ENCODE results near the gene IGFL1.
"Not testable (repeated sequence)": the region's sequence is repeated elsewhere in the genome, so short reads cannot be mapped to it uniquely, and the experiment has no call there.

Gene IGFL1

GRCh38 chr19:46210669-46211068 lies 18.9 kb upstream of the IGFL1 start:
- DNase-seq (ENCODE audit: insufficient read length, low spot score), result no peak
- TF ChIP-seq TAF1 (IDR thresholded peaks at IDR 0.05; ENCODE audit: low read depth, low read length) (no peak), POLR2AphosphoS5 (IDR thresholded peaks at IDR 0.05; ENCODE audit: low read depth, low read length) (no peak), PAX5 (IDR thresholded peaks at IDR 0.05; ENCODE audit: insufficient read depth, low read length, severe bottlenecking) (no peak), POLR2A (IDR thresholded peaks at IDR 0.05; ENCODE audit: low read depth, low read length) (no peak), SPI1 (IDR thresholded peaks at IDR 0.05; ENCODE audit: low read depth, low read length) (no peak), POU2F2 (IDR thresholded peaks at IDR 0.05; ENCODE audit: low read depth, low read length) (no peak)

DNA sequence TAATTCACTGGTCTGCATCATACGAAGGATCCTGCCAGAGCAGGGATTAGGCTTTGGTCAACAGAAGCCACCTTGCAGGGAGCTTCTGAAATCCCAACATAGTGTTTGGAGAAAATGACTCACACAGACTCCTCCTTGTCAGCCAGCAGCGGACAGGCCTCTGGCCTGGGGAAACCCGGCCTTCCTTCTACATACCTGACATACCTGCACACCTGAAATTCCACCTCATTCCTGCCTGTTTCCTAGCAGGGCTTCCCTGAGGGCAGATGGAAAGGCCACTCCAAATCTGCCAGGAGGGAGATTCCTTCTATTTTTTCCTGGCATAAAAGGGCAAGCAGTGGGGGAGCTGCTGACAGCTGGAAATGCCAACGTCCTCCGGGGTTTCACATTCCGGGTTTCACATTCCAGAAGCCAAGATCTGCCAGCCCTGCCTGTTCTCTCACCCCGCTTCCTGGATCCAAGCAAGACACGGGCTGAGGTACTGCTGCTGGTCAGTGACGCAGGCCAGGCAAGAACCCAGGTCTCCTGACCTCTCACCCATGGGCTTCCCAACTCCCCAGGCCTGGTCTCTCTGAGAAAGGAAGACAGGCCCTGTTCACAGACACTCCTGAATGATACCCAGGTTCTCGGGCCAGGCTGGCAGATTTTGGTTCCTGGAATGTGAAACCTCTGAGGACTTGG lies 18.2 kb upstream of the IGFL1 start:
- DNase-seq (ENCODE audit: insufficient read length, low spot score) (no peak), FAIRE-seq (no peak)
- TF ChIP-seq TAF1 (IDR thresholded peaks at IDR 0.05; ENCODE audit: low read depth, low read length) (no peak), POLR2A (IDR thresholded peaks at IDR 0.05; ENCODE audit: low read depth, low read length) (no peak), POU2F2 (IDR thresholded peaks at IDR 0.05; ENCODE audit: low read depth, low read length) (no peak), POLR2AphosphoS5 (IDR thresholded peaks at IDR 0.05; ENCODE audit: low read depth, low read length) (no peak), SPI1 (IDR thresholded peaks at IDR 0.05; ENCODE audit: low read depth, low read length) (no peak)

More at GRCh38 chr19:46210669-46211068, 18.9 kb upstream of the IGFL1 start:
- FAIRE-seq, result no peak

GRCh38 chr19:46212592-46212991 lies 16.9 kb upstream of the IGFL1 start:
- FAIRE-seq; DNase-seq (ENCODE audit: insufficient read length, low spot score): not testable (repeated sequence)

- FAIRE-seq, result no peak
- no peak for DNase-seq (ENCODE audit: insufficient read length, low spot score)
- TF ChIP-seq TAF1 (IDR thresholded peaks at IDR 0.05; ENCODE audit: low read depth, low read length), result no peak
- TF ChIP-seq SPI1 (IDR thresholded peaks at IDR 0.05; ENCODE audit: low read depth, low read length), result no peak
- no peak for TF ChIP-seq POLR2AphosphoS5 (IDR thresholded peaks at IDR 0.05; ENCODE audit: low read depth, low read length)
- TF ChIP-seq PAX5 (IDR thresholded peaks at IDR 0.05; ENCODE audit: insufficient read depth, low read length, severe bottlenecking), result no peak
- no peak for TF ChIP-seq POLR2A (IDR thresholded peaks at IDR 0.05; ENCODE audit: low read depth, low read length)
- TF ChIP-seq POU2F2 (IDR thresholded peaks at IDR 0.05; ENCODE audit: low read depth, low read length), result no peak
These were observed 16.4 kb upstream of the IGFL1 start for GRCh38 chr19:46213156-46213555.

DNA sequence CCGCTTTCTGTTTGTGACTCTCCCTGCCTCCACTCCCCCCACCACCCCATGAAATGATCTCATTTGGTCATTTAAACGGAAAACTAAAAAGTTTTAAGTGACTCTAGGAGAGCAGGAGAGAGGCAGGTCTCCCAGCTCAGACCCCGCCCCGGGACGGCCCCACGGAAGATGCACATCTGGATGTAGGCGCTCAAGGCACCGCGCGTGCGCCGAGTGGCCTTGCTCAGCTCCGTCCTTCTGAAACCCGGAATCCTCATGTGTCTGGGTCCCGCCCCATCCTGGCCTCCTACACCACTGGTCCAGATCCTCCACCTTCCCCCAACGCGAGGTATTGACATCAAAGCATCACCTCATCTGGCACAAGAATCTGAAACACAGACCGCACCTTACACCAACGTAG lies 15.7 kb upstream of the IGFL1 start:
- no peak for TF ChIP-seq POU2F2 (IDR thresholded peaks at IDR 0.05; ENCODE audit: low read depth, low read length)
- TF ChIP-seq SPI1 (IDR thresholded peaks at IDR 0.05; ENCODE audit: low read depth, low read length), result no peak
- TF ChIP-seq PAX5 (IDR thresholded peaks at IDR 0.05; ENCODE audit: insufficient read depth, low read length, severe bottlenecking), result no peak
- no peak for TF ChIP-seq POLR2A (IDR thresholded peaks at IDR 0.05; ENCODE audit: low read depth, low read length)
- TF ChIP-seq TAF1 (IDR thresholded peaks at IDR 0.05; ENCODE audit: low read depth, low read length), result no peak
- no peak for TF ChIP-seq POLR2AphosphoS5 (IDR thresholded peaks at IDR 0.05; ENCODE audit: low read depth, low read length)
- no peak for FAIRE-seq
- DNase-seq (ENCODE audit: insufficient read length, low spot score), result no peak

GRCh38 chr19:46216612-46217011 lies 12.9 kb upstream of the IGFL1 start:
- FAIRE-seq (no peak), DNase-seq (ENCODE audit: insufficient read length, low spot score) (no peak)
- TF ChIP-seq POU2F2 (IDR thresholded peaks at IDR 0.05; ENCODE audit: low read depth, low read length), result no peak
- no peak for TF ChIP-seq TAF1 (IDR thresholded peaks at IDR 0.05; ENCODE audit: low read depth, low read length)
- no peak for TF ChIP-seq PAX5 (IDR thresholded peaks at IDR 0.05; ENCODE audit: insufficient read depth, low read length, severe bottlenecking)
- no peak for TF ChIP-seq SPI1 (IDR thresholded peaks at IDR 0.05; ENCODE audit: low read depth, low read length)
- TF ChIP-seq POLR2A (IDR thresholded peaks at IDR 0.05; ENCODE audit: low read depth, low read length), result no peak
- no peak for TF ChIP-seq POLR2AphosphoS5 (IDR thresholded peaks at IDR 0.05; ENCODE audit: low read depth, low read length)

DNA sequence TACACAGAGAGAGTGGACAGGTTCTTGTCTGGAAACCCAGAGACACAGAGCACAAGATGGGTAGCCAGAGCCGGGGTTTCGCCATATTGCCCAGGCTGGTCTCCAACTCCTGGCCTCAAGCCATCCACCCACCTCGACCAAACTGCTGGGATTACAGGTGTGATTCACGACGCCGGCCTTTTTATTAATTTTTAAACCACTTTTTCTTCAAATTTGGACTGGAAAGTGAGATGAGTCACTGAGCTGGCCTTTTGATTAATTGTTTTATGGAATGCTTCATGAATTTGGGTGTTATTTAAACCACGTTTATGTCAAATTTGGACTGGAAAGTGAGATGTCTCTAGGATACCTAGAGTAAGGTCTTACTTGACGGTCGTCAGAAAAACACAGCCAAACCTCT lies 12.1 kb upstream of the IGFL1 start:
- DNase-seq (ENCODE audit: insufficient read length, low spot score) (no peak), FAIRE-seq (no peak)
- TF ChIP-seq PAX5 (IDR thresholded peaks at IDR 0.05; ENCODE audit: insufficient read depth, low read length, severe bottlenecking), result no peak

DNA sequence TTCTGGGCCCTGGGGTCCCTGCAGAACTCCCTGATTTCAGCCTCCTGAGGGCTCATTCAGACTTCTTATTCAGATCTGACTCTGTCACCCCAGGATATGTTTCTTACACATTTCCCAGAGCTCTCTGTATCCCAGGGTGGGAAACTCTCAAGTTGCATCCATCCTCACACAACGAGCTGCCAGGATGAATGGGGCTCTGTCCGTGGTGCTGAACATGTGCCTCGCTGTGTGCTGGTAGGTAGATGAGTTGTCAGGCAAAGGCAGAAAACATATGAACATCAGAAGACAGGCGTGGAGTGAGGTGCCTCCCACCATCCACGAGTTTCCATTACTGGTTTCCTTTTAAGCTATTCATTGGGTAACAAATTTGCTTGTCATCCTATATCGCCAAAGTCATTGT lies 11.4 kb upstream of the IGFL1 start:
- FAIRE-seq, result peak; percentile 28
- no peak for DNase-seq (ENCODE audit: insufficient read length, low spot score)
- no peak for TF ChIP-seq POLR2A (IDR thresholded peaks at IDR 0.05; ENCODE audit: low read depth, low read length)

GRCh38 chr19:46220038-46220615 lies 9.4 kb upstream of the IGFL1 start:
- TF ChIP-seq POLR2AphosphoS5 (IDR thresholded peaks at IDR 0.05; ENCODE audit: low read depth, low read length) (no peak), POU2F2 (IDR thresholded peaks at IDR 0.05; ENCODE audit: low read depth, low read length) (no peak), SPI1 (IDR thresholded peaks at IDR 0.05; ENCODE audit: low read depth, low read length) (no peak), PAX5 (IDR thresholded peaks at IDR 0.05; ENCODE audit: insufficient read depth, low read length, severe bottlenecking) (no peak), POLR2A (IDR thresholded peaks at IDR 0.05; ENCODE audit: low read depth, low read length) (no peak), TAF1 (IDR thresholded peaks at IDR 0.05; ENCODE audit: low read depth, low read length) (no peak)
- no peak for FAIRE-seq
- DNase-seq (ENCODE audit: insufficient read length, low spot score), result no peak

DNA sequence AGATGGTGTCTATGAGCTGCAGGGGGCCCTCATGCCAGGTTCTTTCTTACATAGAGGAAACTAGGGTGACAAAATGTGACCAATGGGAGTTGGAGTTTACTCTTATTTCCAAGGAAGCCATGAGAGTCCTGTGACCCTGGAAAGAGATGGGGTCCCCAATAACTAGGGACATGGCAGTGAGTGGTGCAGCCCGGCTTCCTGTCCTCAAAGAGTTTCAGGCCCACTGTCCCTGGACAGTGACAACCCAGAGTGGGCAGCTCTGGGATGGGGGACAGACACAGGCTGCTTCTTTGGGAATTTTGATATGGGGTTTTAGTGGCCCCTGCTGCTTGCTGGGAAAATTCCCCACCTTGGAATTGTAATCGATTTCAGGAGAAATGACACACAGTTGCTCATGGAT lies 8.4 kb upstream of the IGFL1 start:
- no peak for TF ChIP-seq SPI1 (IDR thresholded peaks at IDR 0.05; ENCODE audit: low read depth, low read length)
- no peak for TF ChIP-seq PAX5 (IDR thresholded peaks at IDR 0.05; ENCODE audit: insufficient read depth, low read length, severe bottlenecking)
- no peak for TF ChIP-seq POU2F2 (IDR thresholded peaks at IDR 0.05; ENCODE audit: low read depth, low read length)
- TF ChIP-seq POLR2A (IDR thresholded peaks at IDR 0.05; ENCODE audit: low read depth, low read length), result no peak
- no peak for TF ChIP-seq TAF1 (IDR thresholded peaks at IDR 0.05; ENCODE audit: low read depth, low read length)
- TF ChIP-seq POLR2AphosphoS5 (IDR thresholded peaks at IDR 0.05; ENCODE audit: low read depth, low read length), result no peak
- DNase-seq (ENCODE audit: insufficient read length, low spot score) (no peak), FAIRE-seq (no peak)
